Fibroblast of the aortic adventitia (primary cell): ENCODE measurements around the gene GH1. TPM values are rescaled to one million over a fixed set of nuclear protein-coding genes. Genes with fewer than 3 reads are reported as not detected.
"Not testable (repeated sequence)": the region's sequence is repeated elsewhere in the genome, so short reads cannot be mapped to it uniquely, and the experiment has no call there.

Experiments used
- DNase-seq: peaks from one replicate; pipeline ENCODE4 v3.0.0-alpha.2; 2010; ENCODE audit warnings: low read depth
- H3K4me3 ChIP-seq: 2 replicates; pipeline ENCODE4 v1.5.1; 2011; ENCODE audit warnings: low read depth, mild to moderate bottlenecking, control low read depth, low read length, moderate library complexity
- CTCF ChIP-seq: IDR thresholded peaks from 2 replicates; pipeline ENCODE4 v1.5.1; 2011; ENCODE audit warnings: mild to moderate bottlenecking, low read length, control low read depth, inconsistent platforms; ENCODE audit not compliant: insufficient read depth
- total RNA-seq: library from RNA; depleted of rRNA; stranded (reverse); fragments of >200 nt; gene quantifications from 2 replicates; pipeline ENCODE4 v1.2.3, GENCODE V29; 2012; ENCODE audit warnings: low replicate concordance

Gene GH1
- total RNA-seq, 1 donor = not detected

- no peak for TF ChIP-seq CTCF
These were observed 4.2 kb downstream of the GH1 start for GRCh38 chr17:63914471-63914870.

GRCh38 chr17:63911657-63912100 is 7.0 kb downstream of the GH1 start:
- DNase-seq = peak; percentile 22
- TF ChIP-seq CTCF = peak; percentile 81
- H3K4me3 ChIP-seq = no peak overlapping the region

More at GRCh38 chr17:63914471-63914870, 4.2 kb downstream of the GH1 start:
- H3K4me3 ChIP-seq = no peak overlapping the region
- no peak for DNase-seq

GRCh38 chr17:63911041-63911635 is 7.5 kb downstream of the GH1 start, which contains the start of gene CSHL1:
TSS of gene CSHL1 (minus strand) at chr17:63911258. CDS start at chr17:63911196, 62 bp downstream.
- no peak for TF ChIP-seq CTCF
- H3K4me3 ChIP-seq = no peak within 1 kb of the TSS
- no peak for DNase-seq

DNA sequence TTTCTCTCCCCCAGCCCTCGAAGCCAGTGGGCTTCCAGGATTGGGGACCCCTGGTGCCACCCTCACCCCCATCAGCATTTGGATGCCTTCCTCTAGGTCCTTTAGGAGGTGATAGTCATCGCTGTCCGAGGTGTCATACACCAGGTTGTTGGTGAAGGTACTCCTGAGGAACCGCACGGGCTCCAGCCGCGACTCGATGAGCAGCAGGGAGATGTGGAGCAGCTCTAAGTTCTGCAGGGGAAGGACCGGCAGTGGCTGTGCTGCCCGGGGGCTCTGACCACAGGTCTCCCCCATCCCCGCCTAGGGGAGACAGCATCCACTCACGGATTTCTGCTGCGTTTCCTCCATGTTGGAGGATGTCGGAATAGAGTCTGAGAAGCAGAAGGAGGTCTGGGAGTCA is 8.5 kb downstream of the GH1 start:
- no peak for TF ChIP-seq CTCF
- no peak overlapping the region for H3K4me3 ChIP-seq
- DNase-seq = no peak

DNA sequence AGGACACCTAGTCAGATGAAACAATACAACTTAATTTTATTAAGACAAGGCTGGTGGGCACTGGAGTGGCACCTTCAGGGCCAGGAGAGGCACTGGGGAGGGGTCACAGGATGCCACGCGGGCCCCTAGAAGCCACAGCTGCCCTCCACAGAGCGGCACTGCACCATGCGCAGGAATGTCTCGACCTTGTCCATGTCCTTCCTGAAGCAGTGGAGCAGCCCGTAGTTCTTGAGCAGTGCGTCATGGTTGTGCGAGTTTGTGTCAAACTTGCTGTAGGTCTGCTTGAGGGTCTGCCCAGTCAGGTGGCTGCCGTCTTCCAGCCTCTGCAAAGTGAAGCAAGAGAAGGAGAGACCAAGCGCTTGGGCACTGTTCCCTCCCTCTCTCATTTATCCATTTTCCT is 9.1 kb downstream of the GH1 start:
- not testable (repeated sequence) for H3K4me3 ChIP-seq, DNase-seq

DNA sequence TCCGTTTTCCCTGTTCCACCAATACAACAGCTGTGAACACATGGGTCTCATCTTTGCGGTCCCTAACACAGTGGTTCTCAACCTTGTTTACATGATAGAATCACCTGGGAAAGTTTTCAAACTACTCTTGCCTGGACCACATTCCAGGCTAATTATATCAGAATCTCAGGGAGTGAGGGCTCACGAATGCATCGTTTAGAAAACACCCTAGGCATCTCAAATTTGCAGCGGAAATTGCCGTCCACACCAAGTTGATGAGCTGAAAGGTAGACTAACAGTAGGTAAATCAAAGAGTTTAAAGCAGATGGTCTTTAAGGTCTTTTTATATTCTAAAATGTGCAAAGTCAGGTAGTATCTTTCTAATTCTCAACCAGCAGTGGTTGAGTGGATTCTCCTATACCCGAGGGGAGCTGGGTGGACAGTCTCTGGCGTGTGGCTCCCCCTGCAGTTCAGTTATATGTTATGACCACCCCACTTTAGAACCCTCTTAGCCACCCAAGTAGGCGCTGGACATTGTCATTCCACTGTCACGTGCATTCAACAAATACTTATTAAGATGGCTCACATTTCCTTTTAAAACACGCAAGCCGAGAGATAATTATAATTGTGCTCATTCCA is 11.4 kb downstream of the GH1 start:
- peak; percentile 35 for TF ChIP-seq CTCF
- DNase-seq = peak; percentile 23
- not testable (repeated sequence) for H3K4me3 ChIP-seq

GRCh38 chr17:63904796-63905195 is 13.8 kb downstream of the GH1 start:
- not testable (repeated sequence) for H3K4me3 ChIP-seq, DNase-seq

DNA sequence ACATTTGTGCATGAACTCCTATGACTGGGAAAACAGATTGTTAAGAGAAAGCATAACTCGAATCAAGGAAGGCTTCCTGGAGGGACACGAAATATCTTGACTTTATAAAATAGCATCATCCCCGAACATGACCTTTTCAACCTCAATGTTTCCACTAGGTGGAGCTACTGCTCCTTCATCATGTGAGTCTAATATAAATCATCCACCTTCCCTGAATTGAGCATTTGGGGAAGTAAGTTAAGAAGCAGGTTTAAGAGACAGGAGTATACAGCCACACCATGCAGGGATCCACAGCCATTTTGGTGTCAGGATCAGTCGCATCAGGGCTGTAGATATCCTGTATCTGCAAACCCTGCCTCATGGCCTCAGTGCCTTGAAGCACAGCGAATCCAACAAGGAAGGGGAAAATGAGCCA is 14.8 kb downstream of the GH1 start:
- not testable (repeated sequence) for DNase-seq, H3K4me3 ChIP-seq

GRCh38 chr17:63901971-63902370 is 16.7 kb downstream of the GH1 start:
- DNase-seq, H3K4me3 ChIP-seq: not testable (repeated sequence)

DNA sequence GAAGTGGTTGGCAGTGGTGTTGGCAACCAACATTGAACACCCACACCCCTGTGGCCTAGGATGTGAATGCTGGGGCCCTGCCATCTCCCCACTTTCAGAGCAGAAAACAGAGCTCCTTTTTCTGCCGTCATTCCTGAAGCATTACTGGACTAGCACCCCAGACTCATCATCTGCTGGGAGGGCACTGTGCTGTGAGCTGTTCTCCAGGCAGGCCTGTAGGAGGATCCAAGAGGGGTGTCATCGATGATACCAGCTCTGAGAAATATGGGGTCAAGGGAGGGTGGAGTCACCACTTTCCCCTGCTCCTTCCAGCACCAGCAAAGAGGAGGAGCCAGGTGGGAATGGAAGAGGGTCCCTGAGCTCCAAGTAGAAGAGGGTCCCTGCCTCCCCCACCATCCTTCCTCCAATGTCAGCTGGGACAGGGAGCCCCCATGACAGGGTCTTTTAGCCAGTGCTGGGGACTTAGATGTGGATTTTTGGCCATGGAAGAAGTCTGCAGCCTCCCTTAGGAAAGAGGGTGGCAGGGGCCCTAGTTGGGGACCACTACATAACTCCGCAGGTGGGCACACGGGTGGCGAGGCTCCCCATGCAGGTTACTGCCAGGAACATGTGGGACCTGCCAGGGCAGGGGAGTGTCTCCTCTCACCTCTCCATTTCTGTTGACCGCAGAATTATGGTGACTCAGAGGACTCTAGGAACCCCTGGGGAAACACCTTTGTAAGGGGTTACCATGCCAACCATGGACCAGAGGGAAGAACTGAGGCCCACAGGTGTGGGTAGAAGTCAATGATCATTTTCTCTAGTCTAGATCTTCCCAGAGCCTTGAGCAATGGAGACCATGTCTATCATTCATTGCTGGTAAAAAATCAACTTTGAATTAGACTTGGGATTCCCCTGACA is 19.5 kb downstream of the GH1 start:
- H3K4me3 ChIP-seq, DNase-seq: not testable (repeated sequence)

GRCh38 chr17:63896524-63897354 is 21.9 kb downstream of the GH1 start, which contains the start of gene CSH1:
TSS of gene CSH1 (minus strand) at chr17:63896574. CDS start at chr17:63896511, 63 bp downstream.
- DNase-seq, H3K4me3 ChIP-seq: not testable (repeated sequence)
